Measurements from ENCODE around the gene ASAH2.
"Not testable (repeated sequence)": the region's sequence is repeated elsewhere in the genome, so short reads cannot be mapped to it uniquely, and the experiment has no call there.

Gene ASAH2

GRCh38 chr10:50251394-50251793 is at the start of gene ASAH2:
Gene ASAH2 (minus strand): TSS chr10:50251516. CDS start chr10:50248610, 2,906 bp downstream.
- no peak for DNase-seq

- no peak for DNase-seq
Measured at GRCh38 chr10:50299948-50300669, 48.8 kb upstream of the ASAH2 start.

- peak; percentile 31 for DNase-seq
Measured at GRCh38 chr10:50295367-50295766, 44.1 kb upstream of the ASAH2 start.

GRCh38 chr10:50294582-50294981 is 43.3 kb upstream of the ASAH2 start:
- no peak for DNase-seq

- DNase-seq = no peak
Measured at GRCh38 chr10:50293513-50294313, 42.4 kb upstream of the ASAH2 start.

- no peak for DNase-seq
Measured at GRCh38 chr10:50291261-50291850, 40.0 kb upstream of the ASAH2 start.

- no peak for DNase-seq
Measured at GRCh38 chr10:50289196-50289595, 37.9 kb upstream of the ASAH2 start.

GRCh38 chr10:50286996-50287803 is 35.9 kb upstream of the ASAH2 start:
- DNase-seq = no peak

- DNase-seq = no peak
Measured at GRCh38 chr10:50286517-50286916, 35.2 kb upstream of the ASAH2 start.

- DNase-seq = no peak
Measured at GRCh38 chr10:50281967-50282522, 30.7 kb upstream of the ASAH2 start.

GRCh38 chr10:50281210-50281966 is 30.1 kb upstream of the ASAH2 start:
- DNase-seq = no peak

- DNase-seq = no peak
Measured at GRCh38 chr10:50280049-50280841, 28.9 kb upstream of the ASAH2 start.

- no peak for DNase-seq
Measured at GRCh38 chr10:50279489-50279888, 28.2 kb upstream of the ASAH2 start.

GRCh38 chr10:50275650-50276235 is 24.4 kb upstream of the ASAH2 start:
- DNase-seq = no peak

- no peak for DNase-seq
Measured at GRCh38 chr10:50272531-50272930, 21.2 kb upstream of the ASAH2 start.

GRCh38 chr10:50271564-50272250 is 20.4 kb upstream of the ASAH2 start:
- DNase-seq = no peak

GRCh38 chr10:50267877-50268276 is 16.6 kb upstream of the ASAH2 start:
- DNase-seq = not testable (repeated sequence)

- not testable (repeated sequence) for DNase-seq
Measured at GRCh38 chr10:50262625-50263024, 11.3 kb upstream of the ASAH2 start.

- DNase-seq = no peak
Measured at GRCh38 chr10:50260791-50261281, 9.5 kb upstream of the ASAH2 start.

- no peak for DNase-seq
Measured at GRCh38 chr10:50254479-50254878, 3.2 kb upstream of the ASAH2 start.
